ENCODE measurements around the gene TSPEAR.
"Not testable (repeated sequence)": the region's sequence is repeated elsewhere in the genome, so short reads cannot be mapped to it uniquely, and the experiment has no call there.

The TSPEAR gene

DNA sequence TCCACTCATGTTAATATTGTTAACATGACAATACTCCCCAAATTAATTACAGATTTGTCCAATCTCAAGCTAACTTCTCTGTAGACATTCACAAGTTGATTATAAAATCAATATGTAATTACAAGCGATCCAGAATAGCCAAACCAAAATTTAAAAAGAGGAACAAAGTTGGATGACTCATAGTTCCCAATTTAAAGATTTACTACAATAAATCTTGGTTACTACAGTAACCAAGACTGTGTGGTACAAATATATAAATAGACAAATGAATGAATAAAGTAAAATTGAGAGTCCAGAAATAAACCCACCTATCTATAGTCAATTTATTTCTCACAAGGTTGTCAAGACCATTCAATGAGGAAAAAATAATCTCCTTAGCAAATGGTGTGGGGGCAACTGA lies 145.0 kb downstream of the TSPEAR start:
- no peak for DNase-seq

DNA sequence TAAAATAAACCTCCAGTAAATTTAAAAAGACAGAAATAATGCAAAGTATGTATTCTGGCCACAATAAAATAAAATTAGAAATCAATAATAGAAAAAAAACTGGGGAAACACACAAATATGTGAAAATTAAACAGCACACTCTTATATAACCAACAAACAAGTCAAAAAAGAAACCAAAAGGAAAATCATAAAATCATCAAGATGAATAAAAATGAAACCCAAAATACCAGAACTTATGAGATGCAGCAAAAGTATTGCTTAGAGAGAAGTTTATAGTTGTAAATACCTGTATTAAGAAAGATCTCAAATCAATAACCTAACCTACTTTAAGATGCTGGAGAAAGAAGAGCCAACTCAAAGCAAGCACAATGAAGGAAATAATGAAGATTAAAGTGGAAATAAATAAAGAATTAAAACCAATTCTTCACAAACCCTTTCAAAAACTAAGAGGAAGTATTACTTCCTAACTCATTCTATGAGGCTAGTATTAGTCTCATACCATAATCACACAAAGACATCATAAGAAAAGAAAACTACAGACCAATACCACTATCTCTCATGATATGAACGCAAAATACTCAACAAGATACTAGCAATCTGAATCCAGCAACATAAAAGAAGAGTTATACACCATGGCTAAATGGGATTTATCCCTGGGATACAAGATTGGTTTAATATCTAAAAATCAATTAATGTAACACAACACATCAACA lies 146.3 kb downstream of the TSPEAR start:
- DNase-seq: no peak

DNA sequence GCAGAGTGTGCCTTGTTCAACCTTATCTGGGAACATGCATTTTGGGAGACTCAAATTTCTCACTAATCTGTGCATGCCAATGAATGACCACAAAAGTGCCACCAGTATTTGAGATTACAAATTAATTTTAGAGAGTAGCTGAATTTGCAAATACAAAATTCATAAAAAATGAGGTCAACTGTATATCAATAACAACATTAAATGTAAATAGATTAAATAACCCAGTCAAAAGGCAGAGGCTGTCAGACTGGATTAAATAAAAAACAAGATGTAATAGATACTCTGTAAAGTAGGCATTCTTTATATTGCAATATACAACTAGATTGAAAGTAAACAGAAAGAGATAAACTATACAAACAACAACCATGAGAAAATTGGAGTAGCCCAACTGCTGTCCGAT lies 147.3 kb downstream of the TSPEAR start:
- no peak for DNase-seq

DNA sequence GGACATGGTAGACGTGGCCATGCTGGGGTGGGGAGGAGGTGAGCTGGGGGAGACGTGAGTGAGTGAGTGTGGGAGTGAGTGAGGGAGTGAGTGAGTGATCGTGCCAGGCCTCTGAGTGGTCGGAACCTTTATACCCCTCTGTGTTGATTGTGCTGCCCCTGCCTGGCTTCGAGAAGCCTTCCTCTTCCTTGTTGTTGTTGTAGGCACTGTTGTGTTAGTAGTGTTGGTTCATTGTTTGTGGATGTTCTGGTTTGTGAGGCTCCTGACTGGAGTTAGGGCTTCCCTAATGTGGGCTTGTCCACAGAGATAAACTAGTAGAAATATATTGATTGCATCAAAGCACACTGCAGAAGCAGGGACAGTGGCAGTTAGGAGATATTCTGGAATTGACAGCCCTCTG lies 152.7 kb downstream of the TSPEAR start, which contains the start of gene KRTAP10-3:
Gene KRTAP10-3, minus strand, starts transcription at position 101 of the 400 bp plus-strand sequence. Its CDS starts 80 bp downstream, at position 21.
- no peak for DNase-seq

DNA sequence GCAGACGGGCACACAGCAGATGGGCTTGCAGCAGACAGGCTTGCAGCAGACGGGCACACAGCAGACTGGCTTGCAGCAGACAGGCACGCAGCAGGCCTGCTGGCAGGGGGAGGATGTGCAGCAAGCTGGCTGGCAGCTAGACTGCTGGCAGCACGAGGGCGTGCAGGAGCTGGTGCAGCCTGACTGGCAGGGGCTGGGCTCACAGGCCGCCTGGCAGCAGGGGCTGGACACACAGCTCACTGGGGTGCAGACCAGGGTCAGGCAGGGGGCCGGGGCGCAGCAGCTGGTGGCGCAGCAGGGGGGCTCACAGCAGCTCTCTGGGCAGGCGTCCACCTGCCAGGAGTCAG lies 153.1 kb downstream of the TSPEAR start:
- not testable (repeated sequence) for DNase-seq

DNA sequence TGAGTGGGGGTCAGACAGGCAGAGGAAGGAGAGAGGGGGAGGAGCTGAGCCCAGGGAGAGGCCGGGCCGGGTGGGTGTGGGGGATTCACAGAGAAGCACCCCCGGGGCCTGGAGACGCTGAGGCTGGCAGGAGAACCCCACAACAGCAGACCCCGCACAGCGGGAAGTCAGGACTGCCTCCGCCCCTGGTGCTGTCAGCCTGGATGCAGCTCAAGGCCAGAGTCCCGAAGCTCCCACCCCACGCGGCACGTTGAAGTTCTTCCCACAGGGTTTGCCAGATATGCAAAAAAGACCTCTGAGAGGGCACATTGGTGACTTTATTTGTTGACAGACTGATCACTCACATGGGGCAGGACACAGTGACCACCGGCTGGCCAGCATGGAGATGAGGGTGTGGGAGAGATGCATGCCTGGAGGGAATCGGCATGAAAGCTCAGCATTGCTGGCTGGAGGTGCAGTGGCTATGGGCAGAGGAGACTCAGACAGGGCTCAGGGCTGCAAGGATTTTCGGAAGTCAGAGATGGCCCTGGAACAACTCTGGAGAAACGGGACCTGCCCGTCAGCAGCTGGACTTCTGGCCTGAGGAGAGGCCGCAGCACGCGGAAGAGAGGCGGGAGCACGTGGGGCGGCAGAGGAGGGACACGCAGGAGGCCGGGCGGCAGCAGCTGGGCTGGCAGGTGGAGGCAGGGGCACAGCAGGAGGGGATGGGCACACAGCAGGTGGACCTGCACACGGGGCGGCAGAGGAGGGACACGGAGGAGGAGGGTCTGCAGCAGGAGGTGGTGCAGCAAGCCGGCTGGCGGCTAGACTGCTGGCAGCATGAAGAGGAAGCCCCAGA lies 153.7 kb downstream of the TSPEAR start:
- DNase-seq: no peak

DNA sequence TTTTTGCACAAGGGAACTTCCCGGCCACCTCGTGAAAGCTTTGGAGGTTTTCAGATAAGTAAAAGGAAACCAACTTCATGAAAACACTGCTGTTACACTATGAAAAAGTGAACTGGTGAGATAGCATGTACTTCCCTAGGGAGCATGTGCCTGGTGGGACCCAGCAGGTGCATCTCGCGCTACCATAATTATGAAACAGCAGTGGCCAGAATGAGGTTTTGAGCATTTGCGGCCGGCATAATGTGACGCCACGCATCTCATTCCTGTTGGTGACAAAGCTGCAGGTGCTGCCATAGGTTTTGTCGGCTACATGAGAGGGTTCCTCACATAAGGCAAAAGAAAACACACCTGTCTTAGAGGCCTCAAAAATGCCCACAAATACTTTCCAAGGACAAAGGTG lies 154.5 kb downstream of the TSPEAR start:
- no peak for DNase-seq

DNA sequence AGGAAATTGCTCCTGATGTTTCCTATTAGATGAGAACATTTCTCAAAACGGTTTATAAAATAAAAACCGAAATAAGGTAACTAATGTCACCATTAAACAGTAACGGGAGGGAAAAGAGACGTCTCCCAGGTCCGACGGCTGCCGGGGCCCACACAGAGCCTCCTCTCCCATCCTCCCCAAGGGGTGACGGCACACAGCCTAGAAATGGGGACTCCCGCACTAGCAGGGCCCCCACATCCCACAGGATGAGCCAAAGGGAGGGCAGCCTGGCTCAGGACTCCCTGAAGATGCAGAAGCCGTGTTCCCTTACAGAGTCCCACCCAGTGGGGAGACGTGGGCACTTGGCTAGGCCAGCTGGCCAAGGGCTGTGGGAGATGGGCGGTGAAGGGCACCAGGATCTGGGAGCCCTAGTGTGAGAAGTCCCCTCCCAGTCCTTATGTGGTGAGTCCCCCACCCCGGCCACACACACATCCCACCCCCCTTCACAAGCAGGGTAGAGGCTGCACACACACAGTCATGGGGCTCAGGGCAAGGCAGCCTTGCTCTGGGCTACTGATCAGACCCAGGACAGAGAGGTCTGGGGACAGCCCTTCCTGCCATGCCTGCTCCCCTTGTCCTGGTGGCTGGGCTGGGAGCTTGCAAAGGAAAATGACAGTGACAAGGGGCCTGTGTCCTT lies 156.0 kb downstream of the TSPEAR start:
- DNase-seq: no peak

DNA sequence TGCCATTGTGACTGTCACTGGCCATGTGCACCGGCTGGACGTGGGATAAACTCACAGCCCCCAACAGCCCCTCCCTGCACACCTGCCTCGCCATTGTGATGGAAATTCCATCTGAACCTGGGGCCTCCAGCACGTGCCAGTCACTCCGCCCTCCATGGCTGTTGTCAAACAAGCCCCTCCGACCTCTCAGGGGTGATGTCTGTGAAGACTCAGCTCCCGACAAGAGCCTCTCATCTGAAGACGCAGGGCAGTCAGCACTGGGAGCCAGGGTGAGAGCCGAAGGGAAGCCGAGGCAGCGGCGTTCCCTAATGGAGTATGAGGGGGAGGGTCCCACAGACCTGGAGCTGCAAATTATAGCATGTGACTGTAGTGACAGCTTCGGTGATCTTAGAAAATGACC lies 158.7 kb downstream of the TSPEAR start:
- DNase-seq: no peak

DNA sequence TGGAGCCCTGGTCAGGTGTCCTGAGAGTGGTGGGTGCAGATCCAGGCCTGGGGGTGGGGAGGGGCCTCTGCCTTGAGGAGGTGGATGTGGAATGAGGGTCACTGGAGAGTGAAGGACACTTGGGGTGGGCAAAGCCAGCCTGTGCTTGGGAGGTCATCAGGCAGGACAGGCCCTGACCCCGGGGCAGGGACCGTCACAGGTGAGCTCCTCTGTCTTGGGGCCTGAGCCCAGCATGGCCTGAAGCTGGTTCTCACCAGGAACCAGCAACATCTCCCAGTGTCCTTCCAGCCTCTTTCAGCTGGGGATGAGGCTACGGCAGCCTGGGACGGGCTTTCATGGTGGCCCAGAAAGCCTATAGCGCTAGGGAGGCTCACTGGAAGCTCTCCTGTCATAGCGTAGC lies 159.2 kb downstream of the TSPEAR start:
- no peak for DNase-seq

DNA sequence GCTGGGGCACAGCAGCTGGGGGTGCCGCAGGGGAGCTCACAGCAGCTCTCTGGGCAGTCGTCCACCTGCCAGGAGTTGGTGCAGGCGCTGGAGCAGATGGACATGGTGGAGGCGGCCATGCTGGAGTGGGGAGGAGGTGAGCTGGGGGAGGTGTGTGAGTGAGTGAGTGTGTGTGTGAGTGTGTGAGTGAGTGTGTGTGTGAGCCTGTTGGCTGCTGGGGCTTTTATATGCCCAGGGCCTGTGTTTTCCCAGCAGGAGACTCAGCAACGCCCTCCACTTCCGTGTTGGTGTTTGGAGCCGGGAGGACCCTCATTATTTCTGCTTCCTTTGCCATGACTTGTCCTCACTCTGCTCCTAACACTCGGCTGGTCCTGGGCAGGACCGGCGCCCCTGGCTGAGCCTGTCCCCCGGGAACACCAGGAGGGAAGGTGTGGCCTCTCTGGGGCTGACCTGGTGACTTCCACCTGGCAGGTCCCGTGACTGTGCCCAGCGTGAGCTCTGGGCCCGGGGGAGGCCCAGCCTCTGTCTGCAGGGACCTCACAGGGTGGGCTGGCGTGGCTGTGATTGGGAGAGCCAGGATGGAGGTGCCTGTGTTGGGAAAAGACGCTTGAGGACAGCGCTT lies 159.9 kb downstream of the TSPEAR start, which contains the start of gene KRTAP10-2:
Gene KRTAP10-2, minus strand, starts transcription at position 166 of the 622 bp plus-strand sequence. Its CDS starts 47 bp downstream, at position 119.
- DNase-seq: no peak

DNA sequence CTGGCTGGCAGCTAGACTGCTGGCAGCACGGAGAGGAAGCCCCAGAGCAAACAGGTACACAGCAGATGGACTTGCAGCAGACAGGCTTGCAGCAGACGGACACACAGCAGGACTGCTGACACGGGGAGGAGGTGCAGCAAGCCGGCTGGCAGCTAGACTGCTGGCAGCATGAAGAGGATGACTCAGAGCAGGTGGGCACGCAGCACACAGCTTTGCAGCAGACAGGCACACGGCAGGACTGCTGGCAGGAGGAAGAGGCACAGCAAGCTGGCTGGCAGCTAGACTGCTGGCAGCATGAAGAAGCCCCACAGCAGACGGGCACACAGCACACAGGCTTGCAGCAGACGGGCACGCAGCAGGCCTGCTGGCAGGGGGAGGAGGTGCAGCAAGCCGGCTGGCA lies 160.6 kb downstream of the TSPEAR start:
- no peak for DNase-seq

DNA sequence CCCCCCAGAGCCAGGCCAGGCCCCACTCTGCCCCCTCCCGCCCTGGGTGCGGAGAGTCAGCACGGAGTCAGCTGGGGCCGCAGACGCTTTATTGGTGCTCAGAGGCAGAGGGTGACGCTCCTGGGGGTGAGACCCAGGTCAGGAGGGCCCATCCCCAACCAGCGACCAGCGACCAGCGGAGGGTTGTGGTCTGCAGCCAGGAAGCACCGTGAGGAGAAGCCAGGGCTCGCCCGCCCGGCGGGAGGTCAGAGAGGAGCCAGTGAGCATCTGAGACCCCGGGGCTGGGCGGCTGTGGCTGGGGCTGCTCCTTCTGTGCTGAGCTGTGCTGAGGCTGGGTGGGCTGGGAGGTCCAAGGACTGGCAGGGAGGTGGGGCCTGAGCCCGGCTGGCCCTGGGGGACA lies 161.1 kb downstream of the TSPEAR start:
- DNase-seq: not testable (repeated sequence)

DNA sequence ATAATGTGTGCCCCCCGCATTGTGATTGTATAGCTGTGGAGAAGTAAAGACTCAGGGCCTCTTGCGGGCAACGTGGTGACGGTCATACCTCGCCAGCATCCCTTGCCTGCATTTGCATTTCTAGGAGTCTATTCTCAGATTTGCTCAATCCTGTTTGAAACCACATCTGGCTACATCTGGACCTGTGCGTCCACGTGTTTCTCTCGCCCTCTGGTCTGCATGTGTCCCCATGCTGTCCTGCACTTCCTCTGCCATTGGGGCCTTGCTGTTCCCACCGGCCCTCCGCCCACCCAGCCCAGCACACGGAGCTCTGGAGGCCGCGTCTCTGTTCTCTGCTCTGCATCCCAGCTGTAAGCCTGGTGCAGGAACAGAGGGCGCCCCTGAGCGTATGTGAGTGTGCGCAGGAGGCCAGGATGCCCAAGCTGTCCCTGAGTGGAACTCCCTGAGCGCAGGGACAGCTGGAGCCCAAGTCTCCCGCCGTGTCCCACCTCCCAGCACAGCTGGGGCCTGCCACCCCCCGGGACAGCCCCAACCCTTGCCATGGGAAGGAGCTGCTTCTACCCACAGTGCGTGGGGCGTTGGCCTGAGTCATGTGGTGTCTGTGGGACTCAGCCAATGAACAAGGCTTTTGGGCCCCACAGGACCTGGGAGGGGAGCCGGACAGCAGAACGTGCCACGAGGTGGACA lies 161.7 kb downstream of the TSPEAR start:
- no peak for DNase-seq

DNA sequence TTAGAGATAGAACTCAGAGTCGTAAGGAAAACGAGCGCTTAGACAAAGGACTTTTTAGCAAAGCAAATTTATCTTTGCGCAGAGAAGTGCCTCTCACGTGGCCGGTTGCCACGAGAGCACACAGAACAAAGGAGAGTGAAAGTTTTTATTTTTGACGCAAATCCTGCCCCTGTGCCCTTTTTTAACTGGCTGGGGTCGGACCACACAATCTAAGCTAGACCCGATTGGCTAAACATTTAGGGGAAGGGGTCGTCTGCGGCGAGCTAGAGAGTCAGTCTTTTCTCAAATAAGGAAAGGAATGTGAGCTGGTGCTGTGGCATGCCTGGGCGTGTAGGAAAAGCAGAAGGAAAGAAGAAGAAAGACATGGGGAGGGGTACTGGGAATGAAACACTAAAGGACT lies 162.4 kb downstream of the TSPEAR start:
- DNase-seq: no peak

DNA sequence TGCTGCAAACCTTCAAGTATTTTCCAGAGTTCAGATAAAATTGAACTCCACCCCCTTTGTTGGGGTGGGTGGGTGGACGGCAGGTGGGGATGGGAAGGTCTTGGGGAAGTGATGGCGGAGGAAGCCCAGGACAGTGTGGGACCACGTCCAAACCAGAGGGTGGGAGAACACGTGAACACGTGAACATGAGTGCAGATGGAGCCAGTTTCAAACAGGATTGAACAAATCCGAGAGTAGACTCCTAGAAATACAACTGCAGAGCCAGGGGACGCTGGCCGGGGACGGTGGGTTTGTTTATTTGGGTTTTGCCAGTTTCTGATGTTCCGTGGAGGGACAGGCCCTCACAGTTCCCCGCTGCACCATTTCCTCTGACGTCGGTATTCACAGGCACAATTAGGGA lies 163.0 kb downstream of the TSPEAR start:
- DNase-seq: no peak

DNA sequence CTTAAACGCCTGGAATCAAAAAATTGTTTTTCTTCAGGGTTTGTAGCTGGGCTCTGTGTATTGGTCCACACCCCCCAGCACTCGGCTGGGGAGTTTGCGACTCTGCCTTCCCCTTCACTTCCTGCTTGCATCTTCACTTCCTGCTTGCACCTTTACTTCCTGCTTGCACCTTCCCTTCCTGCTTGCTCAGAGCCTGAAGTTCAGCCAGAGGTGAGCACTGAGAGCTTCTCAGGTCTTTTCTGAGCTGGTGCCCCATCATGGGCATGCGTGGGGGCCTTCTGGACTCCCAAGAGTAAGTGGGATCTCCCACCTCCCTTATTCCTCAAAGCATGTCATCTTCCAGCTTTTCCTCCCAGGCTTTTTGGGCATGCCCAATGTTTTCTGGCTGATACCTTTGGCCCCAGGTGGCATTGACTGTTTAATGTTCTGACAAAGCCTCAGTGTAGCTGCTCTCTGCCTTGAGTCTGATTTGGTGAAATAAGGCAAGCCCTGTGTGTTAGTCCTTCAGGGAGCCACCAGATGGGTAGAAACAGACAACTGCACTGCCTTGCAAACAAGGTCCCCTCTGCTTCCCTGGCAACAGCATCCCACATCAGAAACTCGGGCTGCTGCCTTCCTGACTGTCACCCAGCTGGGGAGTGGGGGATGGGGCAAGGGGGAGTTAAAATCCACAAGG lies 163.6 kb downstream of the TSPEAR start:
- no peak for DNase-seq

DNA sequence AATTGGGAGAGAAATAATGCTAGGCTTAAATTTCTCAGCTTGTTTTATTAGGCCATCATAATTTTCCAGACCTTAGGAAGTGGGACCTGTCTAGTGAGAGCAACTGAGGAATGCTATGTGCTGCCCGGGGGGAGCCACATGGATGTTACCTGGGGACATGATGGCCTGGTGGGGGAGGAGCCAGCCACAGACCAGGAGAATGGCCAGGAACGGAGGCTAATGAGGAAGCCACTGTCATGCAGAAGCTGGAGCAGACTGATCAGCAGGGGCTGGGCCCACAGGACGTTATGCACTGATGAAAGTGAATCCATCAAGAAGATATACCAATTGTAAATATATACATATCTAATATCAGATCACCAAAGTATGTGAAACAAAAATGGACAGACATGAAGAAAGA lies 166.8 kb downstream of the TSPEAR start:
- DNase-seq: no peak

DNA sequence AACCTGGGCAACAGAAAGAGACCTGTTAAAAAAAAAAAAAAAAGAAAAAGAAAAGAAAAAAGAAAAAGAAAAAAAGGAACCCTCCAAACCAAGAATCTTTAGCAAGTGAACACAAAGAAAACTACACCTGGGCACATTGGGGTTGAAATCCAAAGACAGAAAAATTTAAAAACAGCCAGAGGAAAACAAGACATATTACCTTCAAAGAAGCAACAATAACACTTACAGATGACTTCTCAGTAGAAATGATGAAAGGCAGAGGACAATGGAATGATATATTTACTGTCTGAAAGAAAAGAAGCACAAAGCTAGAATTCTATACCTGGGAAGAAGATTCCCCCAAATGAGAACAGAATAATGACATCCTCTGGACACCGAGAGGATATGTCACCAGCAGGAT lies 168.7 kb downstream of the TSPEAR start:
- no peak for DNase-seq

DNA sequence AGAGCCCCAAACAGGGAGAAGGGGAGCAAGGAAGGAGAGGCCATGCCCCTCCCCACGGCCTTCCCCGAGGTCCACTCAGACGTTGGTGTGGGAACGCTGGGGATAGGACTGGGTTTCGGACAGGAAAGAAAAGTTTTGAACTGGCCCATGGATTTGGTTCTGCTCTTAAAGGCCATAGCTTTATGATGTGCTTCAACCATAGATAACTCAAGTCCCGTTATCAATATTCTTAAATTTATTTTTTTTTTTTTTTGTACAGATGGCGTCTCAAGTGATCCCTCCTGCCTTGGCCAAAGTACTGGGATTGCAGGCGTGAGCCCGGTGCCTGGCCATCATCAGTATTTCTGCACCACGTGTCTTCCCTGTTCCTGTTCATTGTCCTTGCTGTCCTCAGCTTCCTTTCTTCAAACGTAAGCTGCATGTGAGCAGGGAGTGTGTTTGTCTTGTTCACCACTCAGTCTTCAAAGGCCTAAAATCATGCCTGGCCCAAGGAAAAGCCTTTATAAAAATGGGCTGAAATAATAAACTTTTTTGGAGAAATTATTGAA lies 170.6 kb downstream of the TSPEAR start:
- no peak for DNase-seq

DNA sequence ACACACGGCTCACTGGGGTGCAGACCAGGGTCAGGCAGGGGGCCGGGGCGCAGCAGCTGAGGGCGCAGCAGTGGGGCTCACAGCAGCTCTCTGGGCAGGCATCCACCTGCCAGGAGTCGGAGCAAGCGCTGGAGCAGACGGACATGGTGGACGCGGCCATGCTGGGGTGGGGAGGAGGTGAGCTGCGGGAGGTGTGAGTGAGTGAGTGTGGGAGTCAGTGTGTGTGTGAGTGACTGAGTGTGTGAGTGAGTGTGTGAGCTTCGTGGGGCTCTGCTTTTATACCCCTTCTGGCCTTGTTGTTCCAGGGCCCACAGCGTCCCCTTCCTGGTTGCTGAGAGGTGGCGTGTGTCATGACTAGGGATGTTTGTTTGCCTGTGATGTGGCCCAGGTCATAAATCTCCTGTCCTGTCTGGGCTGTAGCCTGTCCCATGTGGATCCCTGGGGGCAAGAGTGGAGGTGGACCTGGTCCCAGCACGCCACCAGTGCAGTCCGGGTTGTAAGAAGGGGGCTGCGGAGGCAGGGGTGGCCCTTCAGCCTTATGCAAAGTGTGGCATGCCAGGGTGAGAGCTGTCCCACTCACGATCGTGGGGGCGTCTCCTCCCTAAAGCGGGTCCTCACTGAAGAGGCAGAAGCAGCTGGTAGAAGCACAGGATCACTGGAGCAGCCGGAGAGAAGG lies 171.2 kb downstream of the TSPEAR start, which contains the start of gene KRTAP10-1:
Gene KRTAP10-1, minus strand, starts transcription at position 205 of the 676 bp plus-strand sequence. Its CDS starts 45 bp downstream, at position 160.
- DNase-seq: no peak
